GM23248 (cell line): Measurements from ENCODE around the gene RHCE.

Experiments used
- EZH2 ChIP-seq: fragments of 200-600 bp; sonication (generic); IDR thresholded peaks from 2 replicates; pipeline ENCODE4 v1.6.1; 2018; ENCODE audit warnings: antibody characterized with exemption, mild to moderate bottlenecking; ENCODE audit not compliant: insufficient read depth, poor library complexity, severe bottlenecking
- EZH2phosphoT487 ChIP-seq: fragments of 200-600 bp; sonication (generic); IDR thresholded peaks from 2 replicates; pipeline ENCODE4 v1.6.1; 2018; ENCODE audit warnings: antibody characterized with exemption, moderate library complexity, mild to moderate bottlenecking, low read depth; ENCODE audit not compliant: insufficient read depth

DNA sequence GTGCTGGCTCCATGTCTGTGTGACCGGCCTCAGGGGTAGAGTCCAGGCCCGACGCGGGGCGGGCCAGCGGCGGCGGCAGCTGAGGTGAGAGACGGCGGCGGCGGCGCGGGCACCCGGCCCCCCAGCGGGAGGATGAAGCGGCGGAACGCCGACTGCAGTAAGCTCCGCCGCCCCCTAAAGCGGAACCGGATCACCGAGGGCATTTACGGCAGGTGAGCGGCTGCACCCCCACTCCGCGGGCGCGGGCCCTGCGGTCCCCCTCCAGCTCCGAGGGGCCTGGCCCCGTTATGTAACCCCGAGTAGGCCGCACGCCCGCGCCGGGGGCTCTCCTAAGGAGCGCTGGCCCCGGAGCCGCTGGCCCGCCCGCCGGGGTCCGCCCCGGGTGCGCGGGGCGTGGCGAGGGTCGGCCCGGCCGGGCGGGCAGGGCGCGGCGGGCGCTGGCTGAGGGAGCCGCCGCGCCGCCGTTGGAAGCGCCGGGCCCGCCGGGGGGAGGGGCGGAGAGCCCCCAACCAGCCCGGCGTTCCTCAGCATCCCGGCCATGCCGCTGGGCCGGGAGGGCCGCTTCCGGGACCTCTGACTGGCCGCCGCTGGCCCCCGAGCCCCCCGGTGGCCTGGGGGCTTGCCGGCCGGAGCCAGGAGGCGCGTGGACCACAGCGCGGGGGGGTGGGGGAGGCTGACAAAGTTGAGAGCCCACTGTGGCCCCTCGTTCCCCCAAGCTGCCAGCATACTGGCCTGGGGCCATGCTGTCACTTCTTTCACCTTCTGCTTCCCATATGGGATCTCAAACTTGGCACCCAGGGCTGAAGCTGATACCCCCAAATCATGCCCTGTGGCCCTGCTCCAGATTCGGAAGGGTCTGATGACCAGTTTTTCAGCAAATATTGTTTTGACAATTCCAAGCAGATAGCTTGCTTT lies 10.6 kb upstream of the RHCE start:
- TF ChIP-seq EZH2phosphoT487, result no peak
- TF ChIP-seq EZH2, result no peak
